Tibial nerve (tissue), 3 donors: ENCODE data around the gene SPINK7.

ENCODE experiments used
- CTCF ChIP-seq, 5 experiments: fragments of 200-600 bp in 3 of 5; fragments of 450-650 bp in 2 of 5; sonication (generic) in 3 of 5; IDR thresholded peaks; one replicate each; pipeline ENCODE4 v1.5.1; 2016 to 2019; ENCODE audit warnings: antibody characterized with exemption in 5 of 5, mild to moderate bottlenecking in 3 of 5, moderate library complexity in 2 of 5
- POLR2A ChIP-seq, 2 donors: fragments of 450-650 bp; IDR thresholded peaks; one replicate each; pipeline ENCODE4 v1.6.1; 2017; ENCODE audit warnings: antibody characterized with exemption in 2 of 2, mild to moderate bottlenecking in 2 of 2, moderate library complexity in 2 of 2

DNA sequence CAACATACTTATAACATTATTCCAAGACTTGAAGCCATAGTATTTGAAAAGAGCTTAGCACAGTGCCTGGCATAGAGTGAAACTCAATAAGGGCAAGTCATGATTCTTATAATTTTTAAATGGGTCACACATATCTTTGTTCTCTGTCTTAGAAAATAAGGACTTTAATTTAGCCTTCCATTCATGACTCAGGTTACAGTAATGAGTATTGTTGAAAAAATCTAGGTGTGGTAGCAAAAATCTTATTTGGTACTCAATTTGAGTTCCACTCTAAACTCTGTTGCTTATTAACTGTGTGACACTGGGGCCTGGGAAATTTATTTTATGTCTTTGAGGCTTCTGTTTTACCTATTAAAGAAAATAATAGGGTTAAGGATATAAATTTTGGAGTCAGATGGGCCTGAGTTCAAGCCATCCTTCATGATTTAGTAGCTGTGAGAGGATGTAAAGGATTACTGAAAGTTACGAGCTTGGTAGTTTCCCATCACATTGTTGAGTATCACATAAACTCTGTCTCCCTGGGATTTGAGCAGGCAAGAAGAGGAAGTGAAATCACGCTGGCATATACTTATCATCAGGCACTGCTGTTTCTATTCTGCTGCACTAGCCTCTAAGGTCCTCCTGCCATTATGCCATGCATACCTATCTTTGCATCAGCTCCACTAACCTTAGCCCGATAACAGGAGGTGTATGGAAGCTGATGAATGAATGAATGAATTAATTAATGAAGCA lies 24.6 kb downstream of the SPINK7 start:
- no peak for TF ChIP-seq CTCF (IDR thresholded peaks at IDR 0.05)
- no peak for TF ChIP-seq POLR2A (IDR thresholded peaks at IDR 0.05)
